H9 (cell line): ENCODE results near the gene POLA1. TPM values are rescaled to one million over a fixed set of nuclear protein-coding genes. Genes with fewer than 3 reads are reported as not detected.

ENCODE experiments used
- DNase-seq: peaks from one replicate; pipeline ENCODE4 v3.0.0-alpha.2; 2017
- H2AFZ ChIP-seq: one replicate; pipeline ENCODE4 v1.6.1; 2013; ENCODE audit warnings: mild to moderate bottlenecking, low read length, control low read depth, moderate library complexity
- H2AK5ac ChIP-seq: 2 replicates; pipeline ENCODE4 v1.6.1; 2013; ENCODE audit warnings: low read length, control low read depth, mixed read lengths; ENCODE audit not compliant: insufficient read length
- H2BK120ac ChIP-seq: one replicate; pipeline ENCODE4 v1.6.1; 2013; ENCODE audit warnings: low read depth, mild to moderate bottlenecking, low read length, control low read depth, inconsistent platforms; ENCODE audit not compliant: poor library complexity, severe bottlenecking
- H2BK12ac ChIP-seq: 2 replicates; pipeline ENCODE4 v1.6.1; 2013; ENCODE audit warnings: low read length, control low read depth, mixed read lengths, low read depth; ENCODE audit not compliant: insufficient read length
- H2BK15ac ChIP-seq: 2 replicates; pipeline ENCODE4 v1.6.1; 2013; ENCODE audit warnings: low read depth, low read length, control low read depth
- H2BK20ac ChIP-seq: one replicate; pipeline ENCODE4 v1.6.1; 2013; ENCODE audit warnings: low read depth, mild to moderate bottlenecking, low read length, control low read depth, inconsistent platforms; ENCODE audit not compliant: poor library complexity, severe bottlenecking
- H2BK5ac ChIP-seq: 2 replicates; pipeline ENCODE4 v1.6.1; 2013; ENCODE audit warnings: low read length, control low read depth, mixed read lengths; ENCODE audit not compliant: insufficient read length
- H3K14ac ChIP-seq: 2 replicates; pipeline ENCODE4 v1.6.1; 2013; ENCODE audit warnings: low read length, control low read depth; ENCODE audit not compliant: insufficient read depth
- H3K18ac ChIP-seq: 2 replicates; pipeline ENCODE4 v1.6.1; 2013; ENCODE audit warnings: low read depth, mild to moderate bottlenecking, mixed read lengths, low read length, control low read depth; ENCODE audit not compliant: insufficient read length
- H3K23ac ChIP-seq: 2 replicates; pipeline ENCODE4 v1.6.1; 2013; ENCODE audit warnings: low read length, control low read depth, mixed read lengths, low read depth; ENCODE audit not compliant: insufficient read length
- H3K23me2 ChIP-seq: 2 replicates; pipeline ENCODE4 v1.6.1; 2013; ENCODE audit warnings: low read depth, mild to moderate bottlenecking, mixed read lengths, low read length, control low read depth; ENCODE audit not compliant: insufficient read length, poor library complexity, severe bottlenecking
- H3K27ac ChIP-seq: 2 replicates; pipeline ENCODE4 v1.5.1; 2013; ENCODE audit warnings: low read length, control low read depth, mixed read lengths, low read depth; ENCODE audit not compliant: insufficient read length
- H3K27me3 ChIP-seq: 2 replicates; pipeline ENCODE4 v1.6.1; 2013; ENCODE audit warnings: low read length, control low read depth, inconsistent platforms; ENCODE audit not compliant: insufficient read depth
- H3K4ac ChIP-seq: 2 replicates; pipeline ENCODE4 v1.6.1; 2013; ENCODE audit warnings: low read depth, mild to moderate bottlenecking, control low read depth, inconsistent platforms, low read length, moderate library complexity
- H3K4me1 ChIP-seq: 2 replicates; pipeline ENCODE4 v1.6.1; 2013; ENCODE audit warnings: low read length, control low read depth, inconsistent platforms; ENCODE audit not compliant: insufficient read depth
- H3K4me2 ChIP-seq: 2 replicates; pipeline ENCODE4 v1.6.1; 2013; ENCODE audit warnings: low read length, control low read depth, mixed read lengths; ENCODE audit not compliant: insufficient read length, insufficient read depth
- H3K56ac ChIP-seq: 2 replicates; pipeline ENCODE4 v1.6.1; 2013; ENCODE audit warnings: low read depth, mild to moderate bottlenecking, mixed read lengths, low read length, control low read depth; ENCODE audit not compliant: insufficient read length
- H3K79me1 ChIP-seq: 2 replicates; pipeline ENCODE4 v1.6.1; 2013; ENCODE audit warnings: low read depth, mild to moderate bottlenecking, moderate library complexity, low read length, control low read depth, inconsistent platforms; ENCODE audit not compliant: insufficient read depth, poor library complexity, severe bottlenecking
- H3K79me2 ChIP-seq: 2 replicates; pipeline ENCODE4 v1.6.1; 2013; ENCODE audit warnings: low read length, control low read depth, inconsistent platforms; ENCODE audit not compliant: insufficient read depth
- H3K9ac ChIP-seq: 2 replicates; pipeline ENCODE4 v1.6.1; 2013; ENCODE audit warnings: low read length, control low read depth, mixed read lengths; ENCODE audit not compliant: insufficient read length; ENCODE audit errors: extremely low read depth
- H3K9me3 ChIP-seq: one replicate; pipeline ENCODE4 v1.6.1; 2013; ENCODE audit warnings: low read depth, low read length, inconsistent platforms; ENCODE audit not compliant: control insufficient read depth
- H3T11ph ChIP-seq: one replicate; pipeline ENCODE4 v1.6.1; 2013; ENCODE audit warnings: mild to moderate bottlenecking, low read length, control low read depth, inconsistent platforms
- H4K20me1 ChIP-seq: one replicate; pipeline ENCODE4 v1.6.1; 2013; ENCODE audit not compliant: control insufficient read depth, insufficient read length, insufficient read depth
- H4K5ac ChIP-seq: 2 replicates; pipeline ENCODE4 v1.6.1; 2013; ENCODE audit warnings: low read depth, mild to moderate bottlenecking, mixed read lengths, low read length, control low read depth; ENCODE audit not compliant: insufficient read length
- H4K8ac ChIP-seq: replicated peaks from 2 replicates; pipeline ENCODE4 v1.6.1; 2013; ENCODE audit warnings: low read length, control low read depth, mixed read lengths, low read depth; ENCODE audit not compliant: insufficient read length
- H4K91ac ChIP-seq: 2 replicates; pipeline ENCODE4 v1.6.1; 2013; ENCODE audit warnings: low read depth, mild to moderate bottlenecking, moderate library complexity, mixed read lengths, low read length, control low read depth; ENCODE audit not compliant: insufficient read length
- H3K27ac Mint-ChIP-seq, 3 experiments: 2 replicates in 2 of 3; 3 replicates in 1 of 3; pipeline ENCODE4 v1.8.0; 2020 to 2021; ENCODE audit warnings: mixed read lengths in 3 of 3, mild to moderate bottlenecking in 1 of 3, moderate library complexity in 1 of 3
- H3K27me3 Mint-ChIP-seq: 2 replicates; pipeline ENCODE4 v1.8.0; 2021; ENCODE audit warnings: low read depth, mild to moderate bottlenecking, moderate library complexity, mixed read lengths
- H3K36me3 Mint-ChIP-seq, 3 experiments: 2 replicates in 2 of 3; 3 replicates in 1 of 3; pipeline ENCODE4 v1.8.0; 2020 to 2021; ENCODE audit warnings: low read depth in 3 of 3, mixed read lengths in 3 of 3; ENCODE audit not compliant: insufficient read depth in 1 of 3
- H3K4me1 Mint-ChIP-seq, 2 experiments: 2 replicates each; pipeline ENCODE4 v1.8.0; 2020; ENCODE audit warnings: mixed read lengths in 2 of 2
- H3K4me3 Mint-ChIP-seq, 2 experiments: 2 replicates in 1 of 2; 3 replicates in 1 of 2; pipeline ENCODE4 v1.8.0; 2020 to 2021; ENCODE audit warnings: mild to moderate bottlenecking in 2 of 2, mixed read lengths in 2 of 2, moderate library complexity in 1 of 2
- H3K9me3 Mint-ChIP-seq, 2 experiments: 2 replicates in 1 of 2; 3 replicates in 1 of 2; pipeline ENCODE4 v1.8.0; 2020; ENCODE audit warnings: mild to moderate bottlenecking in 2 of 2, mixed read lengths in 2 of 2, moderate library complexity in 1 of 2
- CTCF ChIP-seq: fragments of 200-600 bp; sonication (generic); conservative IDR thresholded peaks from 3 replicates; pipeline ENCODE4 v1.8.0; 2021; ENCODE audit warnings: antibody characterized with exemption, mild to moderate bottlenecking
- WGBS: extraction: QIAGEN DNeasy Blood & Tissue Kit; methylation state at CpG from one replicate; pipeline ENCODE4 v1.1.7; 2013; ENCODE audit warnings: missing lambda C conversion rate, low lambda C conversion rate, mixed read lengths; ENCODE audit not compliant: insufficient read length; ENCODE audit errors: extremely low coverage; 5-methylcytosine and 5-hydroxymethylcytosine counted together
- total RNA-seq: library from RNA; stranded (reverse); gene quantifications from 2 replicates; pipeline ENCODE4 v1.2.1, GENCODE V29; 2021

Gene POLA1
- total RNA-seq, 1 experiment from 2014 or later, result 60.2 TPM

- peak overlapping the region; percentile 93 for H3K18ac ChIP-seq
- TF ChIP-seq CTCF, result no peak
- no peaks in the 10 kb centered on the region for H3K79me1 ChIP-seq
- peaks cover 6% of the 10 kb centered on the region; the same call in 1 of the 2 replicates for H3K4me1 ChIP-seq
- H3K4me3 Mint-ChIP-seq, result peak overlapping the region; percentile 73 to 94
- H2BK120ac ChIP-seq, result peak overlapping the region; percentile 70
- no peak overlapping the region for H2BK5ac ChIP-seq
- no peak overlapping the region; the same call in 1 of the 2 replicates for H3K4ac ChIP-seq
- peak overlapping the region; percentile 56 for H3K56ac ChIP-seq
- H2BK15ac ChIP-seq, result no peak overlapping the region
- H3K23me2 ChIP-seq, result peaks cover 16% of the 10 kb centered on the region
- no peaks in the 10 kb centered on the region; a peak in 1 of 5 replicates for H3K9me3 Mint-ChIP-seq
- peak overlapping the region; percentile 99 for H3K27ac Mint-ChIP-seq
- peaks cover 6% of the 10 kb centered on the region; the same call in 1 of the 2 replicates for H3K79me2 ChIP-seq
- H3T11ph ChIP-seq, result peak overlapping the region; percentile 74
- H2AK5ac ChIP-seq, result peak overlapping the region; percentile 67
- no peak overlapping the region for H2AFZ ChIP-seq
- no peaks in the 10 kb centered on the region; the same call in 1 of the 2 replicates for H3K27me3 Mint-ChIP-seq
- H3K36me3 Mint-ChIP-seq, result no peaks in the 10 kb centered on the region
- H2BK20ac ChIP-seq, result no peak overlapping the region
- no peaks in the 10 kb centered on the region for H3K9me3 ChIP-seq
- peak overlapping the region; percentile 93; the same call in 1 of the 2 replicates for H3K14ac ChIP-seq
- no CpG with 5 or more reads among the region's 13 CpGs for WGBS
- H2BK12ac ChIP-seq, result peak overlapping the region; percentile 64
- H4K8ac ChIP-seq, result peak overlapping the region; percentile 83
- H3K27me3 ChIP-seq, result no peaks in the 10 kb centered on the region
- H4K91ac ChIP-seq, result peak overlapping the region; percentile 42
- peak overlapping the region; percentile 87 for H4K5ac ChIP-seq
- peak overlapping the region; percentile 97 for H3K9ac ChIP-seq
- peak; percentile 76 for DNase-seq
- H3K4me1 Mint-ChIP-seq, result peaks cover 54 to 59% of the 10 kb centered on the region in 2 experiments
- no peaks in the 10 kb centered on the region for H4K20me1 ChIP-seq
- peak overlapping the region; percentile 55 for H3K23ac ChIP-seq
- peak overlapping the region; percentile 97 for H3K4me2 ChIP-seq
- H3K27ac ChIP-seq, result peak overlapping the region; percentile 100
Measured at GRCh38 chrX:24646745-24647182, 47.0 kb upstream of the POLA1 start.
